ENCODE data around the gene UBE2E2. TPM values are rescaled to one million over a fixed set of nuclear protein-coding genes. Genes with fewer than 3 reads are reported as not detected.

UBE2E2 gene
- total and polyA plus RNA-seq, 2 donors from 2014 or later: 40.9 to 61.7 TPM

GRCh38 chr3:23457697-23458096 lies 254.6 kb downstream of the UBE2E2 start:
- no peak overlapping the region for H3K4me3 ChIP-seq (ENCODE audit: low read length in 3 of 3)
- FAIRE-seq (no peak), DNase-seq (no peak)
- no peaks in the 10 kb centered on the region for H3K9me3 ChIP-seq (ENCODE audit: control insufficient read depth in 2 of 3, insufficient read depth in 1 of 3, low read length in 3 of 3)
- no peak overlapping the region for H3K27ac ChIP-seq (ENCODE audit: low read depth in 2 of 2, low read length in 2 of 2)
- TF ChIP-seq CTCF (IDR thresholded peaks at IDR 0.05; ENCODE audit: borderline replicate concordance, extremely low read depth, insufficient read depth): no peak
- H3K27me3 ChIP-seq (ENCODE audit: control insufficient read depth, insufficient read depth, low read length): no peaks in the 10 kb centered on the region
- intact Hi-C loops (cut with DNase I): no loop called here
- no peak overlapping the region for H3K9ac ChIP-seq (ENCODE audit: low read length in 3 of 3)
- H3K4me1 ChIP-seq (ENCODE audit: control insufficient read depth in 2 of 3, insufficient read depth in 2 of 3, low read depth in 1 of 3, low read length in 3 of 3): no peaks in the 10 kb centered on the region
- H3K36me3 ChIP-seq (ENCODE audit: control insufficient read depth in 2 of 3, insufficient read depth in 3 of 3, low read length in 3 of 3): no peaks in the 10 kb centered on the region

GRCh38 chr3:23459465-23459864 lies 256.3 kb downstream of the UBE2E2 start:
- intact Hi-C loops (cut with DNase I): no loop called here

GRCh38 chr3:23459889-23460546 lies 256.9 kb downstream of the UBE2E2 start:
- FAIRE-seq: no peak
- intact Hi-C loops (cut with DNase I): no loop called here
- H3K9ac ChIP-seq (ENCODE audit: low read length in 3 of 3): no peak overlapping the region
- no peak overlapping the region for H3K4me3 ChIP-seq (ENCODE audit: low read length in 3 of 3)
- no peak overlapping the region for H3K27ac ChIP-seq (ENCODE audit: low read depth in 2 of 2, low read length in 2 of 2)
- no peaks in the 10 kb centered on the region for H3K27me3 ChIP-seq (ENCODE audit: control insufficient read depth, insufficient read depth, low read length)
- no peak for DNase-seq
- no peaks in the 10 kb centered on the region for H3K4me1 ChIP-seq (ENCODE audit: control insufficient read depth in 2 of 3, insufficient read depth in 2 of 3, low read depth in 1 of 3, low read length in 3 of 3)
- no peak for TF ChIP-seq CTCF (IDR thresholded peaks at IDR 0.05; ENCODE audit: borderline replicate concordance, extremely low read depth, insufficient read depth)
- H3K9me3 ChIP-seq (ENCODE audit: control insufficient read depth in 2 of 3, insufficient read depth in 1 of 3, low read length in 3 of 3): no peaks in the 10 kb centered on the region
- no peaks in the 10 kb centered on the region for H3K36me3 ChIP-seq (ENCODE audit: control insufficient read depth in 2 of 3, insufficient read depth in 3 of 3, low read length in 3 of 3)

More at GRCh38 chr3:23459465-23459864, 256.3 kb downstream of the UBE2E2 start:
- H3K9ac ChIP-seq (ENCODE audit: low read length in 3 of 3): no peak overlapping the region
- TF ChIP-seq CTCF (IDR thresholded peaks at IDR 0.05; ENCODE audit: borderline replicate concordance, extremely low read depth, insufficient read depth): no peak
- H3K4me3 ChIP-seq (ENCODE audit: low read length in 3 of 3): no peak overlapping the region
- no peaks in the 10 kb centered on the region for H3K4me1 ChIP-seq (ENCODE audit: control insufficient read depth in 2 of 3, insufficient read depth in 2 of 3, low read depth in 1 of 3, low read length in 3 of 3)
- no peaks in the 10 kb centered on the region for H3K27me3 ChIP-seq (ENCODE audit: control insufficient read depth, insufficient read depth, low read length)
- DNase-seq (no peak), FAIRE-seq (no peak)
- no peaks in the 10 kb centered on the region for H3K9me3 ChIP-seq (ENCODE audit: control insufficient read depth in 2 of 3, insufficient read depth in 1 of 3, low read length in 3 of 3)
- no peaks in the 10 kb centered on the region for H3K36me3 ChIP-seq (ENCODE audit: control insufficient read depth in 2 of 3, insufficient read depth in 3 of 3, low read length in 3 of 3)
- no peak overlapping the region for H3K27ac ChIP-seq (ENCODE audit: low read depth in 2 of 2, low read length in 2 of 2)

DNA sequence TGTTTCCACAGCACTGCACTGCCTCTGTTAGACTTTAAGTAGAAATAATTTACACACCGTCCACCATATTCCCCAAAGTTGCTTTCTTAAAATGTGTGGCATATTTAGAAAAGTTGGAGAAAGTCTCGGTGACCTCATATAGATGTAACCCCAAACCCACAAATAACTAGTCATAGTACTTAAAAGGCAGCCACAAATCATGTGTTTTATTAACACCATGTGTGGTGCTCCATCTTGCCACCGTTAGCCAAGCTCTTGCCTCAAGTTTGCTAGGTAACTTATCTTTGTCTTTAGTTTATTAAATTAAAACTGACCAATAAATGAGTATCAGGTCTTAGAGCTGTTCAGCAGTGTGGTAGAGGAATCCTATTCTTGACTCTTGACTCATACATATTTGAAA lies 257.9 kb downstream of the UBE2E2 start:
- no peak overlapping the region for H3K9ac ChIP-seq (ENCODE audit: low read length in 3 of 3)
- H3K27ac ChIP-seq (ENCODE audit: low read depth in 2 of 2, low read length in 2 of 2): no peak overlapping the region
- no peaks in the 10 kb centered on the region for H3K9me3 ChIP-seq (ENCODE audit: control insufficient read depth in 2 of 3, insufficient read depth in 1 of 3, low read length in 3 of 3)
- no peaks in the 10 kb centered on the region for H3K27me3 ChIP-seq (ENCODE audit: control insufficient read depth, insufficient read depth, low read length)
- no peaks in the 10 kb centered on the region for H3K4me1 ChIP-seq (ENCODE audit: control insufficient read depth in 2 of 3, insufficient read depth in 2 of 3, low read depth in 1 of 3, low read length in 3 of 3)
- intact Hi-C loops (cut with DNase I): no loop called here
- TF ChIP-seq CTCF (IDR thresholded peaks at IDR 0.05; ENCODE audit: borderline replicate concordance, extremely low read depth, insufficient read depth): no peak
- H3K36me3 ChIP-seq (ENCODE audit: control insufficient read depth in 2 of 3, insufficient read depth in 3 of 3, low read length in 3 of 3): no peaks in the 10 kb centered on the region
- no peak overlapping the region for H3K4me3 ChIP-seq (ENCODE audit: low read length in 3 of 3)
- DNase-seq (no peak), FAIRE-seq (no peak)
